PC-9 (cell line): Measurements from ENCODE around the gene VWA5A.

ENCODE experiments used
- CTCF ChIP-seq: fragments of 200-600 bp; sonication (generic); conservative IDR thresholded peaks from 2 replicates; pipeline ENCODE4 v1.6.1; 2017; ENCODE audit warnings: mixed run types, antibody characterized with exemption, mild to moderate bottlenecking, moderate library complexity
- EZH2 ChIP-seq: fragments of 200-600 bp; sonication (generic); IDR thresholded peaks from 2 replicates; pipeline ENCODE4 v1.8.0; 2017; ENCODE audit warnings: antibody characterized with exemption, low read depth

DNA sequence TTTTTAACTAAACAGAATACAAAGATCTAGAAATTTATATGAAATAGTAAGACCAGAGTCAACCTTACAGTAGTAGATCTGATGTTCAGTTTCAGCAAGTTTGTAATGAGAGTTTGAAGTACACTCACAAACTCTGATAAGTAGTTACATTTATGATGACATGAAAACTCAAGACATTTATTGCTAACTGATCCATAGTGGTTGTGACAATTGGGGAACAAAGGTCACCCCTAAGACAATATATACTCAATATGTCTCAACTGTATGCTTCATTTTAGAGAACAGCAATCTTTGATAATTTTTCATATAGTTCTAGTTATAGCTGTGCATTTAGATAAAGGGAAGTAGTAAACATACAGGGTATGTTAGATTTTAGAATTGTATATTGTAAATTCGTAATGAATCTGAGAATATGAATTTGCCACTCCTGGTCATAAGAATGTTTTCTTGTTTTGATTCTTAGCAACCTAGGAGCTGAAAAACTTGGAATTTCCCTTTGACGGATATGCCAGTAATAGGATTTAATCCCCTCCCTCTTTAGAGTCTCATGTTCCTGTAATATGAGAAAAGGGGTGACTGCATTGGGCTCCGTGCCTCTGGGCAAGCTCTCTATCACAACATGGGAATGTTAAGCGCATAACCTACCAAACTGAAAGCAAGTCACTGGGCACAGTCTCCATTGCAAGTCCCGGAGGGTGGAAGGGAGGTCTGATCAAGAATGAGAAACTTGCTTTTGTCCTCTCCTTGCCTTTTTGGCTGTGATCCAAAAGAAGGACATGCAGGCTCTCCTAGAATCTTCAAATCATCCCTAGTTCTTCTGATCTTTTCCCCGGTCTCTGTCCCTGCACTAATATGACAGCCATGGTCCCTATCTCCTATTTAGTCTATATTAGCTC is 79.3 kb downstream of the VWA5A start:
- TF ChIP-seq CTCF (no peak), EZH2 (no peak)
